NCI-H2107 (cell line): Measurements from ENCODE around the gene NIPAL4.
"Not testable (repeated sequence)": the region's sequence is repeated elsewhere in the genome, so short reads cannot be mapped to it uniquely, and the experiment has no call there.

ENCODE experiments used
- DNase-seq: peaks from one replicate; lab custom pipeline; 2025; lab: John Stamatoyannopoulos, UW

Gene NIPAL4

DNA sequence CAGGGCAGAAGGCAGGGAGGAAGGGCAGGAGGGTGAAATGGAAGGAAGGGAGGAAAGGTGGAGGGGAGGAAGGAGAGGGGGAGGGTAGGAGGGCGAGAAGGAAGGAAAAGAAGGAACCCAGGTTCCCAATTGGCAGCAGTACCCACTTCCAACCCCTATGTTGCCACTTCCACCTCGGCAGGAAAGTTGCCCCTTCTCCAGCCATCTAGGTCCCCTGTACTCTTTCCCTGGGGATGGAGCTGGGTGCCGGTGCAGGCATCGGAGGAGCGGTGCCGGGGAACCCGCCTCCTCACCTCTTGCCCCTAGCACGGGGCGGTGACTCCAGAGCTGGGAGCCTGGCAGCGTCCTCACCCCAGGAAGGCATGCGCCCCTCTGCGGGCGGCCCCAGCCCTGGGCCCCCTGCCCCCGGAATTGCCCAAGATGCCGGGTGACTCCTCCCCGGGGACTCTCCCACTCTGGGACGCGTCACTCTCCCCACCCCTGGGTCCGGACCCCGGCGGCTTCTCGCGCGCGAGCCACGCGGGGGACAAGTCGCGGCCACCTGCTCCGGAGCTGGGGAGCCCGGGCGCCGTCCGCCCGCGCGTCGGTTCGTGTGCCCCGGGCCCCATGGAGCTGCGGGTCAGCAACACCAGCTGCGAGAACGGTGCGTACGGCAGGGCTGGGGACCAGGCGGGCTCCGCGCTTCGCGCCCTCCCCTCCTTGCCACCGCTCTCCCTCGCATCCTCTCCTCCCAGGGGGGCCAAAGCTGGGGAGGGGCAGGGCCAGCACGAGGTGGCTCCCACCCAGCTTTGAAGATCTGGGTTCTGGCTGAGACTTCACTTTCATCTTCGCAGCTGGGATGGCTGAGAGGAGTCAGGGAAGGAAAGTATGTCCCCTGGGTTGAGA, at the start of gene NIPAL4:
NIPAL4 (plus strand) TSS at position 499 of the 885 bp plus-strand sequence; CDS start at position 607, 108 bp downstream.
- DNase-seq: no peak

DNA sequence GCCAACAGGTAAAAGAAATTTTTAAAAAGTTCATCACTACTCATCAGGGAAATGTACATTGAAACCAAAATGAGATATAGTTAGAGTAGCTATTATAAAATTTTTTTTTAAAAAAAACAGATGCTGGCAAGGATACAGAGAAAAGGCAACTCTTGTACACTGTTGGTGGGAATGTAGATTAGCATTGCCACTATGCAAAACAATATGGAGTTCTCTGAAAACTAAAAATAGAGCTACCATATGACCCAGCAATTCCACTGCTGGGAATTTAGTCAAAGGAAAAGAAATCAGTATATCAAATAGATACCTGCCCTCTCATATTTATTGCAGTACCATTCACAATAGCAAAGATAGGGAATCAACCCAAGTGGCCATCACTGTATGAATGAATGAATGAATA, 44.2 kb upstream of the NIPAL4 start:
- DNase-seq: no peak

DNA sequence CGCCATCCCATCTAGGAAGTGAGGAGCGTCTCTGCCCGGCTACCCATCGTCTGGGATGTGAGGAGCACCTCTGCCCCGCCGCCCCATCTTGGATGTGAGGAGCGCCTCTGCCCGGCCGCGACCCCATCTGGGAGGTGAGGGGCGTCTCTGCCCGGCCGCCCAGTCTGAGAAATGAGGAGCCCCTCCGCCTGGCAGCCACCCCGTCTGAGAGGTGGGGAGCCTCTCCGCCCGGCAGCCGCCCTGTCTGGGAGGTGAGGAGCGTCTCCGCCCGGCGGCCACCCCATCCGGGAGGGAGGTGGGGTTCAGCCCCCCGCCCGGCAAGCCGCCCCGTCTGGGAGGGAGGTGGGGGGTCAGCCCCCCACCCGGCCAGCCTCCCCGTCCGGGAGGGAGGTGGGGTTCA, 40.5 kb upstream of the NIPAL4 start:
- not testable (repeated sequence) for DNase-seq

DNA sequence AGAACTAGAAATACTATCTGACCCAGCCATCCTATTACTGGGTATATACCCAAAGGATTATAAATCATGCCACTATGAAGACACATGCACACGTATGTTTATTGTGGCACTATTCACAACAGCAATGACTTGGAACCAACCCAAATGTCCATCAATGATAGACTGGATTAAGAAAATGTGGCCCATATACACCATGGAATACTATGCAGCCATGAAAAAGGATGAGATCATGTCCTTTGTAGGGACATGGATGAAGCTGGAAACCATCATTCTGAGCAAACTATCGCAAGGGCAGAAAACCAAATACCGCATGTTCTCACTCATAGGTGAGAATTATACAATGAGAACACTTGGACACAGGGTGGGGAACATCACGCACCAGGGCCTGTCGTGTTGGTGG, 30.1 kb upstream of the NIPAL4 start:
- DNase-seq: not testable (repeated sequence)

DNA sequence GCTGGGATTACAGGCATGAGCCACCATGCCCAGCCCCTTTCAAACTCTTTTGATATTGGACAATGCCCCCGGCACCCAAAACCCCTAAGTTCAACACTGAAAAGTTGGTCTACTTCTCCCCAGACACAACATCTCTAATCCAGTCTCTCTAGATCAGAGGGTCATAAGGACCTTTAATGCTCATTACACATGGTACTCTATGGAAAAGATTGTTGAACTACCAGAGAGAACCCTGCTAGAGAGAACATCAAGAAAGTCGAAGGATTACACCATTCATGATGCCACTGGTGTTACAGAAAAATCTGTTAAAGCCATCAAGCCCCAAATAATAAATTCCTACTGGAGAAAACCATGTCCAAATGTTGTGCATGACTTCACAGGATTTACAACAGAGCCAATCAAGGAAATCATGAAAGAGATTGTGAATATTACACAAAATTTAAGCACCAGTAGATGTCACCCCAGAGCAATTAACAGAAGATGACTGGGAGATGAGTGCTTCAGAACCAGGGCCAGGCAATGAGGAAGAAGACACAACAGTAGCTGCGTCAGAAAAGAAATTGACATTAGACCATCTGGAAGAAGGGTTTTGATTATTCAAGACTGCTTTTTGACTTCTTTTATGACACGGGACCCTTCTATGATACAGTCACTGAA, 28.3 kb upstream of the NIPAL4 start:
- no peak for DNase-seq

DNA sequence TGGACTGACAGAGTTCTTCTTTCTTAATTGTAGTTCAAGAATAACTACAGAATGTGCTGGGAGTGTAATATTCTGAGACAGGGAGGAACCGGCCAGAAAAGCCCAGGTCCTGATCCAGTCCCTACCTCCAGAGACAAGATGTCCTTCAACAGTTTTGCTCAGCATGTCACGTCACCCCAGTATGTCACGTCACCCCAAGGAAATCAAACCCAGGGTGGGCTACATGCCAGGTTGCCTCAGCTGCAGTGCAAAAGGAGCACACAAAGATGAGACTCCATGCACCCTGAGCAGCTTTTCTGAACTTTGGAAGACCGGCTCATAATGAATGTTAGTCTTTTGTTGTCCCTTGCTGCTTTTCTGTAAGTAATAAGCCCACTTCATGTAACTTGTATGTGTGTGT, 25.9 kb upstream of the NIPAL4 start:
- no peak for DNase-seq

DNA sequence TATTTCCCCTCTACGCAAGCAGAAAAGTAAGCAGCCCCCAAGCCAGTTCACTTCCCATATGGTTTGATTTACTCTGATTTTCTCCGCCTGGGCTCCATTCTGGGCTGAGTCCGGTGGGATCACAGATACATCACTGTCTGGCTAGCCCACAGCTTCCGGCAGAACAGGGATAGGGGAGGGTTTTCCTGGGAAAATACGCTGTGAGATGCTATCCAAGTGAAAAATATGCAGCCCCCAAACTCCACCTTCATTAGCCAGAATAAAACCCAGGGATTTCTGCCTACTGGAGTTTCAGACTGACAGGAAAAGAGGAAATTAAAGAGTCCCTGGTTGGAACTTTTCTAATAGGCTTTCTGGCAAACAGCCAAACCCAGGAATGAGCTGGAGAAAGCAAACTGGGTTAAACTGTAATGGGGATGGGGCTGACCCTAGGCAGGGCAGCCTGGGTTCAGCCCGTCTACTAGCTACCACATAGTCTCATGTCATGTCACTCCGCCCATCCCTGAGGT, 16.9 kb upstream of the NIPAL4 start:
- no peak for DNase-seq

- DNase-seq: no peak
Measured at GRCh38 chr5:157444224-157444623, 15.8 kb upstream of the NIPAL4 start.

DNA sequence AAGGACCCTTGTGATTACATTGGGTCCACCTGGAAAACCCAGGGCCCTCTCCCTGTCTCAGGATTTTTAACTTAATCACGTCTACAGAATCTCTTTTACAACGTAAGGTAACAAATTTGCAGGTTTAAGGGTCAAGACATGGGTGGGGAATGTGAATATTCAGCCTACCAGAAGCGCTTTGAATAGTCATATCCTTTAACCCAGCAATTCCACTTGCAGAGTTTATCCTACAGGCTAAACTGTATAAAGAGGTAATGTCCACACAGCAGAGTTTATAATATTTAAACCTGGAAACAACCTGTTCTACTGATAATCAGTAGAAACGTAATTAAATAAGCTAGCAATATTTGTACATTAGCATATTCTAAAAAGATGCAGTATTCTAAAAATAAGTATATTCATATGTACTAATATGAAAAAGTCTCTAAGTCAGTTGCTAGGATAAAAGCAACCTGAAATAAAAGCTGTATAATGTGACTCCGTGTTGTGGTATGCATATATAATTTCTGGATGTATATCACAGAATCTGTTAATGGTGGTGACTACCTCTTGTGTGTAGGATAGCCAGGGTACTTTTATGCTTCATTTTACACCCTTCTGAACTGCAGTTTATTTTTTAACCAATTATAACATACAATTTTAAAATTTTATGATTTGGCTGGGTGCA, 14.1 kb upstream of the NIPAL4 start:
- no peak for DNase-seq

GRCh38 chr5:157446412-157446935, 13.5 kb upstream of the NIPAL4 start:
- no peak for DNase-seq

DNA sequence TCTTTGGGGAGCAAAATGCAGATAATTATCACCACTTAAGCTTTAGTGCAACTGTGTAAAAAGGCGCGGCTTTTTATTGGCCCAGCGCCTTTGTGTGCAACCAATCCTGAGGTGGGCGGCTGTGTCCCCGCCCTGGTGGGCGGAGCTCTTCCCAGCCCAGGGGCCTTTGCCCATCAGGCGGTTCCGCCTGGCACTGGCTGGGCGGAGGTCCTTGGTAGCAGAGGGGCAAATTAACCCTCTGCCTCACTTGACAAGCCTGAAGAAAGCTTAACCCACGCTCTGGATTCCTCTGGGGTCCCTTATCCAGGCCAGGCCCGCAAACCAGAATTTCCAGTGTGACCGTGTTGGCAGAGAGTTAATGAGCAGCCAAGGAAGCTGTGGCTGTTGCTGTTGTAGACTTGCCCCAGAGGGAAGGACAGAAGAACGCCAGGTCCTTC, 12.8 kb upstream of the NIPAL4 start:
- DNase-seq: no peak

DNA sequence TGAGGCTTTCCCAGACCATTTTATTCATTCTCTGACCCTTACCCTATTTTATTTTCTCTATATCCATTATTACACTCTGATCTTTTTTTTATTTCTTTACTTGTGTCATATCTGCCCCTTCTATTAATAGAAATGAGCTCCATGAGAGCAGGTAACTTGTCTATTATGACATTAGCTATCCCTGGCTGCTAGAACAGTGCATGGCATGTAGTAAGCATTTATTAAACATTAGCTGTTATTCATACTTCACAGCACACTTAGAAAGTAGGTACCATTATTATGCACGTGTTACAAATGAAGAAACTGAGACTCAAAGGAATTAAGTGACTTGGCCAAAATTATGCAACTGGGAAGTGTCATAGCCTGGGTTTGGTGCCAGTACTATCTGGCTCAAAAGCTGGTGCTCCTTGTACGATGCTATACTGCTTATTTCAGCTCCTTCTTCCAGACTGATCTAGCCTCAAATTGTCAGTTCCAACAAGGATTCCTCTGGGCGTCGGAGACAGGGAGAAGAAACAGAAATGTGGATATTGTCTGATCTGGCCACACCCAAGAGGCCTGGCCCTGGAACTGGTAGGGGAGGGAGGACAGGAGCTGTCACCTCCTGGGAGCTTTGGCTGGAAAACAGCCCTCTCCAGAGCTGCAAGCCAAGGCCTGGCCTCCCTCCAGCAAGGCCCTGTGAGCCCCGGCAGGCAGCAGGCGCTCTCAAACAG, 10.8 kb upstream of the NIPAL4 start:
- DNase-seq: no peak

DNA sequence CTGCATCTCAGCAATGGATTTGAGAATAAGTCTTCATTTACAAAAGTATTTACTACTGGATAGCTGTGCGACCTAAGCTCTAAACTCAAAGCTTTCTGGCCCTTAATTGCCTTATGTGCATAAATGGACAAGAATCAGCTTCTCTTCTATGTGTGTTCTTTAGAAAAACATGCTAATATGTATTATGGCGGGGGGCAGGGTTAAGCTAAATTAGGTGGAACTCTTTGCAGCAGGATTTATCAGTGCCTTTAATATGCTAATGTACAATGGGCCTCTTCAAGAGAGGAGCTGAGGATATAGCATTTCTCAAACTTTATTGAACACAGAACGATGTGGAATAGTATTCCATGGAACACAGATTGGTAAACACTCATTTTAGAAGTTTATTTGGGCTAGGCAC, 10.0 kb upstream of the NIPAL4 start:
- DNase-seq: no peak

DNA sequence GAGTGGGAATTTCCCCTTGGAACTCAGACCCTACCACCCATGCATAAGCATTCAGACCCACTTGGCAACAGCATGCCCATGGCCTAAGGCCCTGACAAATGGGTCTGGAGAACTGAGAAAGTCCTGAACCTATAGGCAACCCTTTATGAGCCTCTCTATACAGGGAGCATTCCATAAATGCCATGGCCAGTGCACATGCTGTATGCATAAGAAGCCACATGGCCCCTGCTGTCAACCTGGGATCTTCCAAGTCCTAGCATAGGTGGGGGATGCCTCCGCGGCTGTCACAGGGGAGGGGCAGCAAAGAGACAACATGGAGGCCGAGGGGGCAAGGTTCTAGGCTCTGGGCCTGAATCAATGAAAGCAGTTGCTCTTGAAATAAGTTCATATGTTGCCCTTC, 8.2 kb upstream of the NIPAL4 start:
- no peak for DNase-seq

DNA sequence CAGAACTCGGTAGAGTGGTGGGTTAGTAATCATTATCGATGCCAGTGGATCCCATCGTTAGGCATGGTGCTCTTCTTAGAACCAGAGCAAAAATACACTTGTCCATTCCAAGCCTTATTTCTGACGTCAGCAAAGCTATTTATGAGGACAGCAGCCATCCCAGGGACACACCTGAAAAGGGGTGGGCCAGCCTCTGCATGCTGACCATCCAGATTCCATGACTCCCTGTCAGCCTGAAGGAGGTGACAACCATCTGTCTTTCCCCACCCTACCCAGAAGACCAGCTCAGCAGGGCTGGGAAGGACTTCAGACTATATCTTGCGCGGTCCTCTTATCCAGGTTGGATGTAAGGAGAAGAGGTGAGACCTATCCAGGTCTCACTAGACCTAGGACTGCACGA, 5.7 kb upstream of the NIPAL4 start:
- DNase-seq: no peak

GRCh38 chr5:157455057-157455456, 5.0 kb upstream of the NIPAL4 start:
- no peak for DNase-seq

DNA sequence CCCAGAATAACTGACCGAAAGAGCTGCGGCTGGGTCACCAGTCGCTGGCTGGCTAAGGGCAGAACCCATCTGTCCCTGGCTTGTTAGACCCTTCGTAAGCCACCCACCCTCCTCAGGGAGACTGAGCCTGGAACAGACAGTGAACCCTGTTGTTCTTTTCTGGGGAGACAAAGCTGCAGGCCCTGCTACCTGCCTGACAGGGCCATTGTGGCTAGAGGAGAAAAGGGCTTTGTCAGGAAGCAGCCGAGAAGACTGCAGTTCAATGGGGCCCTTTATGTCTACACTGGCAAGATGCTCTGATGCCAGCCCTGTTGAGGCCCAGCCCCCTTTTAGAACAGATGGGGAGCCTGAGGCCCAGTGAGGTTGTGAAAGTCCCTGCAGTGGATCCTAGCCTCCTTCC, 3.7 kb upstream of the NIPAL4 start:
- no peak for DNase-seq

DNA sequence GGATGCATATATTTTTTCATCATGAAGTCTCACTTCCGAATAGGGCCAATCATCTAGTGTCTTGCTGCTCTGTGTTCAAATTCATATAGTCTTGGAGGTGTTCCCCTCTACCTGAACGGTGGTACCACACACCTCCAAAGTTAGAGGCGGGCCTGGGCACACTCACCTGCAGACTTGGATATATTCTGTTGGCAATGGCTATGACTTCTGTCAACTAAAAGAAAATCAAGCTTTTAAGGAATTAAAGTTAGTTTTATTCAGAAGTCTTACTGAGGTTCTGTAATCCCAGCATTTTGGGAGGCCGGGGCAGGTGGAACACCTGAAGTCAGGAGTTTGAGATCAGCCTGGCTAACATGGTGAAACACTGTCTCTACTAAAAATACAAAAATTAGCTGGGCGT, 2.6 kb upstream of the NIPAL4 start:
- DNase-seq: no peak

DNA sequence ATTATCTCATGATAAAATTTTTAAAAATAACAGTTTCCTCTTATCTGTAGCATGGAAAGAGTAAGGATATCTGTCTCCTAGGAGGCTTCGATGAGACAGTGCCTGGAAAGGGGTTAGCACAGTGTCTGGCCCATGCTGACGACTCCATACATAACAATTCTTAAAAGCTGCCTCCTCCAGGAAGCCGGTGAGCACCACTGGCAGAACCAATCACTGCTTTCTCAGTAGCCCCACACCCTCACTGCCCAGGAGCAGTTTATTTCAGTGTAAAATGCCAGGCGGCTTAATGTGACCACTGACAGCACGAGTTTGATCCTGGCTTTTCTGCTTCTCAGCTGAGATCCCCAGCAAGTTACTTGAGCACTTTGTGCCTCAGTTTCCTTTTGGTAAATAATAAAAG, 1.2 kb upstream of the NIPAL4 start:
- DNase-seq: no peak

- DNase-seq: no peak
Measured at GRCh38 chr5:157460921-157461792, 1.1 kb downstream of the NIPAL4 start.

GRCh38 chr5:157463081-157463480, 3.1 kb downstream of the NIPAL4 start:
- DNase-seq: no peak
